CD14-positive monocyte (primary cell): ENCODE results near the gene L1TD1. TPM values are rescaled to one million over a fixed set of nuclear protein-coding genes. Genes with fewer than 3 reads are reported as not detected.
"Not testable (repeated sequence)": the region's sequence is repeated elsewhere in the genome, so short reads cannot be mapped to it uniquely, and the experiment has no call there.

Experiments used
- DNase-seq, 3 donors: peaks; one replicate each; pipeline ENCODE4 v3.0.0-alpha.2; 2011 to 2022
- H2AFZ ChIP-seq: 2 replicates; pipeline ENCODE4 v1.6.0; 2012; ENCODE audit warnings: mild to moderate bottlenecking, low read depth, low read length, inconsistent platforms; ENCODE audit not compliant: insufficient read depth, poor library complexity, severe bottlenecking
- H3K27ac ChIP-seq, 2 donors: 1 replicate in 1 of 2; 2 replicates in 1 of 2; pipeline ENCODE4 v1.5.1; 2012 to 2013; ENCODE audit warnings: low read length in 2 of 2, control low read depth in 1 of 2, inconsistent platforms in 1 of 2, low read depth in 1 of 2, mild to moderate bottlenecking in 1 of 2
- H3K27me3 ChIP-seq, 2 donors: one replicate each; pipeline versions ENCODE4 v1.6.0 to v1.6.1; 2011 to 2013; ENCODE audit warnings: low read length in 2 of 2; ENCODE audit not compliant: control insufficient read depth in 2 of 2, insufficient read depth in 2 of 2
- H3K36me3 ChIP-seq, 2 donors: replicated peaks in 1 of 2; 1 replicate in 1 of 2; 2 replicates in 1 of 2; pipeline versions ENCODE4 v1.5.1 to v1.6.1; 2012 to 2013; ENCODE audit warnings: low read length in 2 of 2, control low read depth in 1 of 2, inconsistent platforms in 1 of 2, mild to moderate bottlenecking in 1 of 2; ENCODE audit not compliant: insufficient read depth in 2 of 2, control insufficient read depth in 1 of 2
- H3K4me1 ChIP-seq, 2 donors: 1 replicate in 1 of 2; 2 replicates in 1 of 2; pipeline versions ENCODE4 v1.5.1 to v1.6.1; 2012 to 2013; ENCODE audit warnings: low read length in 2 of 2, control low read depth in 1 of 2, inconsistent platforms in 1 of 2, mild to moderate bottlenecking in 1 of 2, moderate library complexity in 1 of 2; ENCODE audit not compliant: insufficient read depth in 2 of 2, control insufficient read depth in 1 of 2
- H3K4me2 ChIP-seq: replicated peaks from 2 replicates; pipeline ENCODE3; 2012; ENCODE audit warnings: low read length, moderate library complexity, mild to moderate bottlenecking; ENCODE audit not compliant: poor library complexity, severe bottlenecking; ENCODE audit errors: extremely low read depth
- H3K4me3 ChIP-seq, 3 experiments: fragments of 200-600 bp in 1 of 3; sonication (generic) in 1 of 3; replicated peaks in 1 of 3; 1 replicate in 2 of 3; 2 replicates in 1 of 3; pipeline ENCODE4 v1.5.1; 2011 to 2013; ENCODE audit warnings: low read length in 3 of 3, mild to moderate bottlenecking in 3 of 3, control low read depth in 2 of 3, low read depth in 2 of 3, inconsistent platforms in 1 of 3, moderate library complexity in 1 of 3
- H3K79me2 ChIP-seq: 2 replicates; pipeline ENCODE4 v1.6.0; 2012; ENCODE audit warnings: mild to moderate bottlenecking, control low read depth, inconsistent platforms, low read length, moderate library complexity; ENCODE audit not compliant: insufficient read depth
- H3K9ac ChIP-seq: 2 replicates; pipeline ENCODE4 v1.6.0; 2017; ENCODE audit warnings: low read length, mild to moderate bottlenecking; ENCODE audit not compliant: insufficient read depth, poor library complexity, severe bottlenecking
- H3K9me3 ChIP-seq, 2 donors: replicated peaks in 1 of 2; 1 replicate in 1 of 2; 2 replicates in 1 of 2; pipeline versions ENCODE4 v1.5.1 to v1.6.1; 2012 to 2013; ENCODE audit warnings: low read length in 2 of 2, control low read depth in 1 of 2; ENCODE audit not compliant: control insufficient read depth in 1 of 2, insufficient read depth in 1 of 2
- H4K20me1 ChIP-seq: 2 replicates; pipeline ENCODE4 v1.6.0; 2012; ENCODE audit warnings: mild to moderate bottlenecking, low read length, control low read depth, moderate library complexity; ENCODE audit not compliant: insufficient read depth
- H3K27ac Mint-ChIP-seq, 7 donors: one replicate each; pipeline ENCODE4 v1.8.0; 2020; ENCODE audit warnings: mild to moderate bottlenecking in 7 of 7, mixed read lengths in 7 of 7, moderate library complexity in 6 of 7, inconsistent platforms in 2 of 7
- H3K27me3 Mint-ChIP-seq, 3 donors: one replicate each; pipeline ENCODE4 v1.8.0; 2021 to 2022; ENCODE audit warnings: low read depth in 3 of 3, mild to moderate bottlenecking in 3 of 3, mixed read lengths in 3 of 3, moderate library complexity in 3 of 3, inconsistent platforms in 1 of 3
- H3K36me3 Mint-ChIP-seq, 2 donors: one replicate each; pipeline ENCODE4 v1.8.0; 2020; ENCODE audit warnings: mixed read lengths in 2 of 2, inconsistent platforms in 1 of 2, mild to moderate bottlenecking in 1 of 2
- H3K4me1 Mint-ChIP-seq: one replicate; pipeline ENCODE4 v1.8.0; 2020; ENCODE audit warnings: mild to moderate bottlenecking, mixed read lengths
- H3K4me3 Mint-ChIP-seq, 2 donors: one replicate each; pipeline ENCODE4 v1.8.0; 2020; ENCODE audit warnings: mild to moderate bottlenecking in 2 of 2, mixed read lengths in 2 of 2, moderate library complexity in 1 of 2
- H3K9me3 Mint-ChIP-seq, 7 donors: one replicate each; pipeline ENCODE4 v1.8.0; 2020 to 2022; ENCODE audit warnings: mixed read lengths in 7 of 7, mild to moderate bottlenecking in 6 of 7, moderate library complexity in 6 of 7, inconsistent platforms in 2 of 7
- WGBS: methylation state at CpG from one replicate; pipeline ENCODE4 v1.1.5; 2013; ENCODE audit warnings: missing lambda C conversion rate; ENCODE audit not compliant: insufficient coverage; 5-methylcytosine and 5-hydroxymethylcytosine counted together
- intact Hi-C, 2 donors: fragments of 100-400 bp; cut with micrococcal nuclease; formaldehyde crosslinking; loops; one replicate each; pipeline versions ENCODE4 v1.15.0 to v1.15.1; 2023
- polyA plus RNA-seq, 3 donors: library from polyadenylated mRNA; depleted of rRNA in 1 of 3; unstranded in 2 of 3; stranded (reverse) in 1 of 3; fragments of 300-500 nt in 2 of 3; fragments of >200 nt in 1 of 3; fragmentation: Illumina TruSeq in 2 of 3; gene quantifications; 1 replicate in 2 of 3; 2 replicates in 1 of 3; pipeline ENCODE4 v1.2.3, GENCODE V29; 2012 to 2021
- TF ChIP-seq, protein P1 (sequence below): fragments of 200-600 bp; IDR thresholded peaks from one replicate; pipeline ENCODE4 v1.8.0; 2022; ENCODE audit warnings: antibody characterized with exemption, mild to moderate bottlenecking

The L1TD1 gene
- polyA plus RNA-seq, 3 donors = 0.09 to 0.22 (median 0.12) TPM

DNA sequence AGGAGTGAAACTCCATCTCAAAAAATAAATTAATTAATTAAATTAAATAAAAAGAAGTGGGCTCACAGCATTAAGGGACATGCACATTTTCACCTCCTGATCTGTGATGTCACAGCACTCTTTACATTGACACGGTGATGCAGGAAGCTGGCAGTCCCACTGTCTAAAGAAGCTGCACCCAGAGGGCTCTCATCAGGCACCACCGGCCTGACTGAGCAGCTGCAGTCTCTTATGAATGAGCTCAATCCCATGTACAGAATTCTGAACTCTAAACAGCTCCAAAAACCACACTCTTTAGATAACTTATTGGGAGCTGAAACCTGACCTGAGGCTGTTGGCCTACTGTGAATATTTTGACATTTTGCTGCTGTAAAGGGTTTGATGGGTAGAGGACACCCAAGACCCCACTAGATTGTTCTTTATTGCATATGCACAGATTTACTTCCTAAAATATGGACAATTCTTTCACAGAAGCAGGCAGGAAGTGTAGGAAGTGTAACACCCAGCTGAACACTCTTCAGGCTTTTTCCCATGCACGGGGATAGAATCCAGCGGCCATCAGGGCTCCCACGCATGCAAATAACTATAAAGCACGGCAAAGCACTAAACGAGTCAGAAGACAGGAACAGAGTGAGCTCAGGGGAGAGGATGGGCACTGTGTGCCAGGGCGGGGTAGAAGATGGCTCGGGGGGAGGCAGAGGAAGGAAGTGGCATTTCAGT, 46.2 kb downstream of the L1TD1 start:
- no peak overlapping the region for H2AFZ ChIP-seq
- intact Hi-C loops = no loop called here
- DNase-seq = no peak
- no peak overlapping the region for H3K27ac ChIP-seq
- H3K4me2 ChIP-seq = no peak overlapping the region
- no peaks in the 10 kb centered on the region for H4K20me1 ChIP-seq
- H3K27ac Mint-ChIP-seq = no peak overlapping the region
- H3K4me1 Mint-ChIP-seq = peaks cover 5% of the 10 kb centered on the region
- no peaks in the 10 kb centered on the region for H3K27me3 ChIP-seq
- no peaks in the 10 kb centered on the region for H3K79me2 ChIP-seq
- WGBS = 83% methylated on average over 5 of the region's 9 CpGs
- H3K9ac ChIP-seq = no peak overlapping the region
- no peak overlapping the region for H3K4me3 ChIP-seq
- TF ChIP-seq, protein P1, sequence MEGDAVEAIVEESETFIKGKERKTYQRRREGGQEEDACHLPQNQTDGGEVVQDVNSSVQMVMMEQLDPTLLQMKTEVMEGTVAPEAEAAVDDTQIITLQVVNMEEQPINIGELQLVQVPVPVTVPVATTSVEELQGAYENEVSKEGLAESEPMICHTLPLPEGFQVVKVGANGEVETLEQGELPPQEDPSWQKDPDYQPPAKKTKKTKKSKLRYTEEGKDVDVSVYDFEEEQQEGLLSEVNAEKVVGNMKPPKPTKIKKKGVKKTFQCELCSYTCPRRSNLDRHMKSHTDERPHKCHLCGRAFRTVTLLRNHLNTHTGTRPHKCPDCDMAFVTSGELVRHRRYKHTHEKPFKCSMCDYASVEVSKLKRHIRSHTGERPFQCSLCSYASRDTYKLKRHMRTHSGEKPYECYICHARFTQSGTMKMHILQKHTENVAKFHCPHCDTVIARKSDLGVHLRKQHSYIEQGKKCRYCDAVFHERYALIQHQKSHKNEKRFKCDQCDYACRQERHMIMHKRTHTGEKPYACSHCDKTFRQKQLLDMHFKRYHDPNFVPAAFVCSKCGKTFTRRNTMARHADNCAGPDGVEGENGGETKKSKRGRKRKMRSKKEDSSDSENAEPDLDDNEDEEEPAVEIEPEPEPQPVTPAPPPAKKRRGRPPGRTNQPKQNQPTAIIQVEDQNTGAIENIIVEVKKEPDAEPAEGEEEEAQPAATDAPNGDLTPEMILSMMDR = no peak
- no peak overlapping the region for H3K4me3 Mint-ChIP-seq
- H3K36me3 Mint-ChIP-seq = no peaks in the 10 kb centered on the region
- no peaks in the 10 kb centered on the region for H3K4me1 ChIP-seq
- peaks cover 2 to 9% (median 6%) of the 10 kb centered on the region in 7 donors for H3K9me3 Mint-ChIP-seq
- H3K36me3 ChIP-seq = no peaks in the 10 kb centered on the region
- H3K27me3 Mint-ChIP-seq = peaks cover 0 to 6% (median 0%) of the 10 kb centered on the region in 3 donors
- H3K9me3 ChIP-seq = peaks cover 0 to 4% of the 10 kb centered on the region in 2 donors

DNA sequence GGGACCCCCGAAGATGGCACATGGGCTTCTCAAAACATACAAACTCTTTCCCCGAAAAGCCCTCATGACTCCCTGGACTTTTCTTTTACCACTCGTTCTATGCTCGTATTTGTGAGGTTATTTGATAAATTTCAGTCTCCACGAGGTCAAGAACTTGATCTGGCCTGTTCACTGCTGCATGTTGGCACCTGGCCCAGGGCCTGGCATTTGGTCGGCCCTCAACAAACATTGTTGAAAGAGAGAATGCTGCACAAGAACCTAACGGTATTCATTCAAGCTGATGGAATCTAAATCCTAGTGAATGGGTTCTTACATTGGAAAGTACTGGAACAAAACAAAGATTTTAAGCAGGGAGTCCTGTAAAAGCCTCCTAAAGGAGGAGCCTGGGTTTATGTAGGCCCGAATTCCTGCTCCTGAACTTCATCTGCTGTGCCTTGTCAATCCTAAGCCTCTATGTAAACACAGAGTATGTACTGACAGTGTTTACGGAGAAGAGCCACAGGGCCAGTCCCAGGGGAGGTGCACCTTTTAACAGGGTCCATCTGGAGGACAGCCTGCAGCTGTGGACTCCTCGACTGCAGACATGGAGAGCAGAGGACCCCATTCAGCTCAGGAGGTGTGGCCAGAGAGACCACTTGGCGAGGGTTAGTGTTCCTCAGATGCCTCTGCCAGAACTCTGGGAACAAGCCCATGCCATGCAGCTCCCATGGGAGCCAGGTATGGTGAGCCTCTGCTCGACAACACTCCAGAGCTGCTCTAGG, 46.9 kb downstream of the L1TD1 start:
- intact Hi-C loops = no loop called here
- H3K9me3 ChIP-seq = peaks cover 0 to 4% of the 10 kb centered on the region in 2 donors
- H2AFZ ChIP-seq = no peak overlapping the region
- no peaks in the 10 kb centered on the region for H3K36me3 ChIP-seq
- H3K27me3 ChIP-seq = no peaks in the 10 kb centered on the region
- Mint-ChIP-seq H3K4me1 (peaks cover 5% of the 10 kb centered on the region), H3K4me3 (no peak overlapping the region), H3K27ac (no peak overlapping the region), H3K27me3 (peaks cover 0 to 6% (median 0%) of the 10 kb centered on the region in 3 donors), H3K9me3 (peaks cover 2 to 9% (median 6%) of the 10 kb centered on the region in 7 donors), H3K36me3 (no peaks in the 10 kb centered on the region)
- no peak overlapping the region for H3K4me2 ChIP-seq
- no peak overlapping the region for H3K9ac ChIP-seq
- DNase-seq = no peak
- 90% methylated on average over 7 of the region's 12 CpGs for WGBS
- TF ChIP-seq, protein P1 = no peak
- no peaks in the 10 kb centered on the region for H4K20me1 ChIP-seq
- H3K79me2 ChIP-seq = no peaks in the 10 kb centered on the region
- H3K27ac ChIP-seq = no peak overlapping the region
- H3K4me1 ChIP-seq = no peaks in the 10 kb centered on the region
- H3K4me3 ChIP-seq = no peak overlapping the region

DNA sequence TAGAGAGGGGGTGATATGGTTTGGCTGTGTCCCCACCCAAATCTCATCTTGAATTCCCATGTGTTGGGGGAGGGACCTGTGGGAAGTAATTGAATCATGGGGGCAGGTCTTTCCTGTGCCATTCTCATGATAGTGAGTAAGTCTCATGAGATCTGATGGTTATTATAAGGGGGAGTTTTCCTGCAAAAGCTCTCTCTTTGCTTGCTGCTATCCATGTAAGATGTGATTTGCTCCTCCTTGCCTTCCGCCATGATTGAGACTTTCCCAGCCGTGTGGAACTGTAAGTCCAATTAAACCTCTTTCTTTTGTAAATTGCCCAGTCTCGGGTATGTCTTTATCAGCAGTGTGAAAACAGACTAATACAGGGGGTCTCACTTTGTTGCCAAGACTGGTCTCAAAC, 49.7 kb downstream of the L1TD1 start:
- H3K27me3 ChIP-seq, H3K9ac ChIP-seq, H2AFZ ChIP-seq, H3K4me2 ChIP-seq, H3K79me2 ChIP-seq, DNase-seq, H3K4me3 ChIP-seq, H3K4me3 Mint-ChIP-seq, H3K4me1 Mint-ChIP-seq, H3K27me3 Mint-ChIP-seq, H3K36me3 ChIP-seq, H3K9me3 ChIP-seq, intact Hi-C loops, H4K20me1 ChIP-seq, H3K9me3 Mint-ChIP-seq, H3K36me3 Mint-ChIP-seq, H3K4me1 ChIP-seq, H3K27ac ChIP-seq: not testable (repeated sequence)
- WGBS = 100% methylated on average over 3 of the region's 3 CpGs
- peak overlapping the region in 1 of 7 donors; percentile 25 for H3K27ac Mint-ChIP-seq
